Fibroblast of skin of left quadriceps (primary cell): ENCODE results near the gene LINGO3.

Experiments used
- DNase-seq, 2 experiments: peaks; one replicate each; pipeline ENCODE4 v3.0.0-alpha.2; 2013; ENCODE audit warnings: low read depth in 2 of 2

The LINGO3 gene

DNA sequence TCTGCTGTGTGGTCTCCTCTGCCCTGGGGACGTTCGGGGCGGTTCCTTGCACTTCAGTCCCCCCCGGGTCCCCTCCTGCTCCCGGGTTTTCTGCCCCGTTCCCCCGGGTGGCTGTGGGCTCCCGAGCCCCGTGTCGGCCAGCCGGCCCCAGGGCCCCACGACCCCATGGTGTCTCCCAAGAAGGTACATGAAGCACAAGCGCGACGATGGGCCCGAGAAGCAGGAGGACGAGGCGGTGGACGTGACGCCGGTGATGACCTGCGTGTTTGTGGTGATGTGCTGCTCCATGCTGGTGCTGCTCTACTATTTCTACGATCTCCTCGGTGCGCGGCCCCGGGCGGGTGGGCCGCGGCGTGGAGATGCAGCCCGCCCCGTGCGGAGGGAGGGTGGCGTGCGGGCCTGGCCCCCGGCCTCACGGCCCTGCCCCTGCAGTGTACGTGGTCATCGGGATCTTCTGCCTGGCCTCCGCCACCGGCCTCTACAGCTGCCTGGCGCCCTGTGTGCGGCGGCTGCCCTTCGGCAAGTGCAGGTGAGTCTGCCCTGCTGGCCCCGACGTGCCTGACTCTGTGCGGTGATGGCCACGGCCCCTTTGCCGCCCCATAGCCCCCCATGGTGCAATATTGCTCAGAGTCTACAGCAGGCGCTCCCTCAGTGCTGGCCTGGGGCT, 31.8 kb upstream of the LINGO3 start:
- no peak for DNase-seq

DNA sequence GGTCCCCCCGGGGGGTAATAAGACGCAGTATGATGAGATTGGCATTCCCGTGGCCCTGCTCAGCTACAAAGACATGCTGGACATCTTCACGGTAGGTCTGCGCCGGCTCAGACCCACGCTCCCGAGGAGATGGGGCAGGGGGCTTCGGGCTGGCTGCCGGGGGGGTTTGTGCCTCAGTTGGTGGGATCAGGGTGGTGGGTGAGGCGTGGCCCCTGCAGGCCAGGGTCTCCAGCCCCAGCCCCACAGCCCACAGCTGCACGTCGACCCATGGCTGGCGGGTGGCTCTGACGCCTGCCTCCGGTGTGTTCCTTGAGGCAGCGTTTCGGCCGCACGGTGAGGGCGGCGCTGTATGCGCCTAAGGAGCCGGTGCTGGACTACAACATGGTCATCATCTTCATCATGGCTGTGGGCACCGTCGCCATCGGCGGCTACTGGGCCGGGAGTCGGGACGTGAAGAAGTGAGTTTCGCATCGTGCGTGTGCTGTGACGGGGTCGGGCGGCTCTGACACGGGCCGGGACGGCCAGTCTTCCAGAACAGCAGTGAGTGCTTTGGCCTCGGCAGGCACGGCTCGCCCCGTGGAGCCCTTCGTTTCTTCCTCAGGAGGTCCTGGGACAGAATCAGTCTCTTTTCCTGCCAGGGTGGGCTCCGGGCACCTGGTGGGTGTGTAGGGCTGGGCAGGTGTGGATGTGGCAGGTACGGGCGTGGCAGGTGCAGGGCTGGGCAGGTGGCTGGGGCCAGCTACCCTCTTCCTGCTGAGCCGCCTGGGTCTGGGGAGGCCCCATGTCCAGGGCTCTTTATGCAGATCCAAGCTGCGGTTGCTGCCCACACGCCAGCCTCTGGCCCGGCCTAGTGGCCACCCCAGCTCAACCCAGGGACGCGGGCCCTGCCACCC, 31.0 kb upstream of the LINGO3 start:
- no peak for DNase-seq

DNA sequence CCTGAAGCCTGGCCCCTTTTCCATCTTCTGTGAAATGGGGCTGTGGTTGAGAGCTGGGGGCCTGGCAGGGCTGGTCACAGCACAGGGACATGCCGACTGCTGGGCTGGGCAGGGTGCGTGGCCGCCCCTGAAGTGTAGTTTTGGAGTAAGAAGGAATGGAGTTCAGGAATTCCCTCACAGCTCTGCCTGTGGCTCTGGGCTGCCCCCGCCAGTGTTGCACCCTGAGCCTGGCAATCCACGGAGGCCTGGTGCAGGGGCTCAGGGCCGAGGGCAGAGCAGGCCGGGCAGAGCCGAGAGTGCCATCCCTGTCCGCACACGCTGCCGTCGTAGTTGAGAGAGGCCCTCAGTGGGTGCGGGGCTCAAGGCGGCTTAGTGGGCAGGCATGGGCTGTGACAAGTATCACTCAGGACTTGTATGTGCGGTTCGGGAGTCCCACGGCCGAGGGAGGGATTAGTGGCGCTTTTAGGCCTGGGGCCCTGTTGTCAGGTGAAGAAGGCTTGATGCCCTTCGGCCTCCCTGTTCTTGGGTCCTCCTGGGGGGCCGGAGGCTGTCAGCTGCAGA, 30.2 kb upstream of the LINGO3 start:
- no peak for DNase-seq

DNA sequence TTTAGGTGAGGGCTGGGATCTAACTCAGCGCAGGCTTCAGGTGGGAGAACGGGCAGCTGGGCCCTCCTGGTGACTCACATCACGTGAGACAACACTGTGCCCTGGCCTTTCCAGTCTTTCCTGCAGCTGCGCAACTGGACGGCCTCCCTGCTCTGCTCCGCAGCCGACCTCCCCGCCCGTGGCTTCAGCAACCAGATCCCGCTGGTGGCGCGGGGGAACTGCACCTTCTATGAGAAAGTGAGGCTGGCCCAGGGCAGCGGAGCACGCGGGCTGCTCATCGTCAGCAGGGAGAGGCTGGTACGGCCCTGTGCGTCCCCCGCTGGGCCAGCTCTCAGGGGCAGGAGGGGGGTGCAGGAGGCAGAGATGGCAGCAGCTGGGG, 29.4 kb upstream of the LINGO3 start:
- DNase-seq = peak; percentile 13 to 15

DNA sequence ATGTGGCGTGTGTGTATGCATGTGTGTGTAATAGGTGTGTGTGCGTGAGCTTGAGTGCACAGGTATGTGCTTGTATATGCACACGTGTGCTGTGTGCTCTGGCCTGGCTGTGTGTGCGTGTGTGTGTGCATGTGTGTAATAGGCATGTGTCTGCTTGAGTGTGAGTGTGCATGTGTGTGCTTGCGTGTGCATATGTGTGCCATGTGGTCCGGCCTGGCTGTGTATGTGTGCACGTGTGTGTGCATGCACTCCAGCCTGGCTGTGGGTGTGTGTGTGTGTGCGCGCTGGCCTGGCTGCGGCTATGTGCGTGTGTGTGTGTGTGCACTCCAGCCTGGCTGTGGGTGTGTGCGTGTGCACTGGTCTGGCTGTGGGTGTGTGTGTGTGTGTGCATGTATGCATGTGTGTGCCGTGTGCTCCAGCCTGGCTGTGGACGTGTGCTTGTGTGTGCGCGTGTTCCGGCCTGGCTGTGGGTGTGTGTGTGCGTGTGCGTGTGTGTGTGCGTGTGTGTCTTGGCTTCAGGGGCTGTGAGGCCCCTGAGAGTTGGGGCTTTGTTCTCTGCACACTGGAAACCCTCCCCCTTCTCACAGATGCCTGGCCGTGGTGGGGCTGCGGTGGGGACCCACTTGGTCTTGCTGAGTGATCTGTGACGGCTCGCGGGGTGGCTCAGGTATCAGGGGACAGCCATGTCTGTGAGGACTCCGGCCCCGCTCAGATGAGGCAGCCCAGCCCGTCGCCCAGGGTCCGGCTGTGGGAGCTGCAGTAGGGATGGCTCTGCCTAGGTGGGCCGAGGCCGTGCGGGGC, 28.8 kb upstream of the LINGO3 start:
- no peak for DNase-seq

DNA sequence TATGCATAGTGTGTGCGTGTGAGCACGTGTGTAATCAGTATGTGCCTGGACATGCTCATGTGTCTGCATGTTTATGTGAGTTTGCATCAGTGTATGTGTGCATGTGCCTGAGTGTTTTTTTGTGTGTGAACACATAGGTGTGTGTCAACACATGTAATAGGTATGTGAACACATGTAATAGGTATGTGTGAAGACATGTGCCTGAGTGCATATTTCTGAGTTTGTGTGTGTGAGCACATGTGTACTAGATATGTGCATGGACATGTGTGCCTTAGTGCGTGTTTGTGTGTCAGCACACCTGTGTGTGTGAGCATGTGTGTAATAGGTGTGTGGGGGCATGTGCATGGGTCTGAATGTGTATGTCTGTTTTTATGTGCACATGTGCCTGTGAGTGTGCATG, 27.9 kb upstream of the LINGO3 start:
- no peak for DNase-seq

DNA sequence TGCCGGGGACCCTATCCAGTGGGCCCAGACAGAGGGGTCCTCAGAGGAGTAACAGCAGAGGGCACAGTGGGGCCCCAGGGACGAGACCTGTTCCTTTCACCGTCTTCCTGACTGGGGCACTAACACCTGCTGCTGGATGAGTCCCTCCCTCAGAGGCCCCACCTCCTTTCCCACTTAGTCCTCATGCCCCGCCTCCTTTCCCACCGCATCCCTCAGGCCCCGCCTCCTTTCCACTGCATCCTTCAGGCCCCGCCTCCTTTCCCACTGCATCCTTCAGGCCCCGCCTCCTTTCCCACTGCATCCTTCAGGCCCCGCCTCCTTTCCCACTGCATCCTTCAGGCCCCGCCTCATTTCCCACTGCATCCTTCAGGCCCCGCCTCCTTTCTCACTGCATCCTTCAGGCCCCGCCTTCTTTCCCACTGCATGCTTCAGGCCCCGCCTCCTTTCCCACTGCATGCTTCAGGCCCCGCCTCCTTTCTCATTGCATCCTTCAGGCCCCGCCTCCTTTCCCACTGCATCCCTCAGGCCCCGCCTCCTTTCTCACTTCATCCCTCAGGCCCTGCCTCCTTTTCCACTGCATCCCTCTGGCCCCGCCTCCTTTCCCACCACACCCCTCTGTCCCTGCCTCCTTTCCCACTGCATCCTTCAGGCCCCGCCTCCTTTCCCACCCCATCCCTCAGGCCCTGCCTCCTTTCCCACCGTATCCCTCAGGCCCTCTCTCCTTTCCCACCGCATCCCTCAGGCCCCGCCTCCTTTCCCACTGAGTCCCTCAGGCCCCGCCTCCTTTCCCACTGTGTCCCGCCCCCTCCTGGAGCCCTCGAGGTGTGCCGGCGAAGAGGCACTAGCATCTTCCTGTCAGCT, 27.3 kb upstream of the LINGO3 start:
- no peak for DNase-seq

DNA sequence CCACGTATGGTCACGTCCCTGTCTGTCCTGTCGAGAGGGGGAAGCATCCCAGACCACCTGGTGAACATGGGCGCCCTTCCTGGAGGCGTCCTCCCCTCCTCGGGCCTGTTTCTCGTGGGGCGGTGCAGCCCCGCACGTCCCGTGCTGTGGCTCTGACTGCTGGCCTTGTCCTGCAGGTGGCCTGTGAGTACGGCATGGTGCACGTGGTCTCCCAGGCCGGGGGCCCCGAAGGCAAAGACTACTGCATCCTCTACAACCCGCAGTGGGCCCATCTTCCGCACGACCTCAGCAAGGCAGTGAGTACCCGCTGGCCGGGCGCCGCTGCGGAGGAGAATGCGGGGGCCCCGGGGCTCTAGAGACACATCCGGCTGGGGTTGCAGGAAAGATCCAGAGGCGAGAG, 26.5 kb upstream of the LINGO3 start:
- DNase-seq = no peak

DNA sequence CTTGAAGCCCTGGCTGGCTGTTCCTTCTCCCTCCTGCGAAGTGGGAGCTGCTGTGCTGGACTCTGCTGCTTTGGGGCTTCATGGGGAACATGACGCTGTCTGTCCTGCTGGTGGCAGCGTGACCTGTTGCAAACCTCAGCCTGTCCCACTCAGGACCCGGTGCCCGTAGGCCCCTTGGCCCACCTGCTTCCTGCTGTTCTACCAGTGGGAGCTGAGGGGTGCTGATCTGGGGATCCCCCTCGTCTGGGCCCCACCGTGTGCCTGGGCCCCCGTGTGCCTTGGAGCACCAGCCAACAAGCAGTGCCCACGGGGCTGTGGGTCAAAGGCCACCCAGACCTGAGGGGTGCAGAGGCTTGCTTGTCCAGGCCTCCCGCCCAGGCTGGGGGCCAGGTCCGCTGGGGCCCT, 25.9 kb upstream of the LINGO3 start:
- no peak for DNase-seq

DNA sequence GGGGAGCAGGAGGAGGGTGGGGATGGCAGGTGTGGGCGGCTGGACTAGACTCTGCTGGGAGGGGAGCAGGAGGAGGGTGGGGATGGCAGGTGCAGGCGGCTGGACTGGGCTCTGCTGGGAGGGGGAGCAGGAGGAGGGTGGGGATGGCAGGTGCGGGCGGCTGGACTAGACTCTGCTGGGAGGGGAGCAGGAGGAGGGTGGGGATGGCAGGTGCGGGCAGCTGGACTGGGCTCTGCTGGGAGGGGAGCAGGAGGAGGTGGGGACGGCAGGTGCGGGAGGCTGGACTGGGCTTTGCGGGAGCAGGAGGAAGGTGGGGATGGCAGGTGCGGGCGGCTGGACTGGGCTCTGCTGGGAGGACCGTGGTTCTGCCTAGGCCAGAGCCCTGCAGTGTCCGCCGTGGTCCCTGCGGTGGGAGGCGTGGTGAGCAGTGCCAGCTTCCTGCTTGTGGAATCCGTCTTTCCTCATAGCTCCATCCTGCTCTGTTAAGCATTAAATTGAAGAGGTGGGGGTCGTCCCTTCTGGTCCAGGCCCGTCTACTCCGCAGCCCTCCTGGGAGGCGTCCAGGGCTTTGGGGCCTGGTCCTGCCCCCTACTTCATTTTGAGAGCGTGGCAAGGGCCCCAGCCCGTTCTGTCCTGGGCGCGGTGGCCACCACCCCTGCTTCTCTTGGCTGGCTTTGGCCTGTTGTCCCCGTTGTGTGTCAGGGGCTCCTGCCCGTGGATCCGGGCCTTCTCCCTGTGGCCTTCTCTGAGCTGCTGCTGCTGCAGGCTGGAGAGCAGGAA, 25.3 kb upstream of the LINGO3 start:
- DNase-seq = no peak

DNA sequence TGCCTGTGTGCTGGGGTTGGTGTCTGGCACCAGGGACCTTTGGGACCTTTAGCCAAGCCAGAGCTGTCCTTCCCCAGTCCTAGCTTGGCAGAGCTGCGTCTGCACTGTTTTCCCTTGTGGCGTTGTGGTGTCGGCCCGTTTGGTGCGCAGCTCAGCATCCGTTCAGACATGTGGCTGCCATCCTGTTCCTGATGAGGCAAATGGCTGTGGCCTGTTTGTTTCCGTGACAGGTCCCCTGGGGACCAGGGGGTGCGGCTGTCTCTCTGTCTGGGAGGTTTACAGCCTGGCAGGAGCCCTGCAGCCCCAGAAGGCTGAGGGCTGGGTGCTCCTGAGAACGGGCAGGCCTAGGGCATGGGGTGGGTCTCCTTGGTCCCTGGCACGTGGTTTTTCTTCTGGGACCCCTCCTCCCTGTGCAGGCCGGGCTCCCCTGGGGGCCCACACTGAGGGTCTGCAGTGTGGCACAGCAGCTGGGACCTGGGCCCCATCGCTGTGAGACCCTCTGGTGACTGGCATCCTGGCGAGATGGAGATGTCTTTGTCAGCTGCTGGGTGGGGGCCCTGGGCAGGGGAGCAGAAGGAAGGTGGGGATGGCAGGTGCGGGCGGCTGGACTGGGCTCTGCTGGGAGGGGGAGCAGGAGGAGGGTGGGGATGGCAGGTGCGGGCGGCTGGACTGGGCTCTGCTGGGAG, 24.5 kb upstream of the LINGO3 start:
- DNase-seq = no peak

DNA sequence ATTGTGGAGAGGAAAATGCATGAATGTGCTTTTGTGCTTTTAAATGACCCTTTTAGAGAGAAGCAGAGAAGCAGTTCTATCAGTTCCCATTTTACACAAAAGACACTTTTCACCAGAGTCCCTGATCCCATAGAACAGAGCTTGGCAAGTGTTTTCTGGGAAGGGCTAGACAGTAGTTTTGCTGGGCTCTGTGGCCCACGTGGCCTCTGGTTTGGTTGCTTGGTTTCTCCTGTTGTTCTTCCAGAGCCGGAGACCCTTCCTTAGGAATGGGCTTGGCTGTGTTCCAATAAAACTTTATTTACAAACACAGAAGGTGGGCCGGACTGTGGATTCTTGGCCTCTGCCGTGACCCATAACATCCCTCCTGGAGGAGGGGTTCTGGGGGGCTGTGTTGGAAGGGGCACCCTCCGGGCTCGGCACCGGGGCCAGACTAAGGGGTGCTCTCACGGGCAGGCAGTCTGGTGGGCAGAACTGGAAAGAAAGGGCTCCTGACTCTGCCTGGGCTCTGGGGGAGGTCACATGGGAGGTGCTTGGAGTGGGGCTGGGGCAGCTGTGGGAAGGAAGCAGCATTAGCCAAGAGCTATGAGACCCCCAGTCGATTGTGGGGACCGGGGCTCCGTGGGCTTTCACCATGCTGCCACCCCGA, 23.8 kb upstream of the LINGO3 start:
- DNase-seq = no peak

DNA sequence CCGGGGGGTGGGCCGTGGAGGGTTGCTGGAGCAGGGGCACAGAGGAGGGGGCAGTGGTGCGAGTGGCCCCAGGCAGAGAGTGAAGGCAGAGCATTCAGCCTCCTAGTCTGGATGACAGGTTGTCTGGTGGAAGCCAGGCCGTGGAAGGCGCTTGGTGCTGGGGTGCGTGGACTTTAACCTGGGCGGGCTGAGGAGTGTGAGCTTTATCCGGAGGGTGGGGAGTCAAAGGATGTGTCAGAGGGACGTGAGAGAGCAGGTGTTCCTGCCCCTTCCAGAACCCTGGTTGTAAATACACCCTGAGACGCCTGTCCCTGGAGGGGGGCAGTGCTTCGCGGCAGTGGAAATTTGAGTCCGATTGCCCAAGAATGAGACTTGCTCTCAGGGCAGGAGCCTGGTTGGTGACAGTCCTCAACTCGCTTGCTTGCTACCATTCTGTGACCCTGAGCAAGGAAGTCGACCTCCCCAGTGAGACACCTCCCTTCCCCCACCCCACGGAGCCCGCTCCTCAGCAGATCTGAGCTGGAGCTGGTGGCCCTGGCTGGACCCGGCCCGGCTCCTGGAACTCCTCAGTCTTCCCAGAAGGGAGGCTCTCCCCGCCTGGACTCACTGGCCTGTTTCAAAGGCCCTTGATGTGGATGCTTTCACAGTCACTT, 22.8 kb upstream of the LINGO3 start:
- DNase-seq = no peak

DNA sequence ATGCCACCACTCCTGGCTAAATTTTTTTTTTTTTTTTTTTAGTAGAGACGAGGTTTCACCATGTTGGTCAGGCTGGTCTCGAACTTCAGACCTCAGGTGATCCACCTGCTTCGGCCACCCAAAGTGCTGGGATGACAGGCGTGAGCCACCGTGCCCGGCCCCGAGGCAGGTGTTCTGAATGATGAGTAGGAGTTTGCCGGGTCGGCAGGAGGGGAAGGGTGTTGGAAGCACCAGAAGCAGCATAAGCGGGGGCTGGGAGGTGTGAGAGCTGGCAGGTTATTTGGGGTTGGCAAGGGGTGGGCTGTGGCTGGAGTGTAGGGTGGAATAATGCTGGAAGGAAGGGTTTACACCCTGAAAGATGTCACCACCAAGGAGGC, 22.3 kb upstream of the LINGO3 start:
- no peak for DNase-seq

DNA sequence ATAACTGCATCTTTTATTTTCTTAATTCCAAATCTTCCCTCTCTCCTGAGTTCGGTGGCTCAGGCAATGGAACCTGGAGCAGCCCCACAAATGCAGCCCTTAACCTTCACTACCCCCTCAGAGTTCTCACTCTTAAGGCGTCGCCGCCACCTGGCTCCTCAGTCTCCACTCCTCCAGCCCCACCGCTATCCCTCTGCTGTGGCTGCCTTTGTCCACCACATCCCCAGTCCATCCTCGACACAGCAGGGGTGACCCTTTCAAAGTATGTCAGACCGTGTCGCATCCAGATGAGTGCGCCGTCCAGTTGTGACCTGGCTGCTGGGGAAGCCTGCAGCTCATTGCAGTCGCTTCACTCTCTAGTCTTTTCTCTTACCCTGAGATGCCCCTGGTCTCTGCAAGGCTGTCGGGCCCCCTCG, 21.6 kb upstream of the LINGO3 start:
- DNase-seq = no peak

DNA sequence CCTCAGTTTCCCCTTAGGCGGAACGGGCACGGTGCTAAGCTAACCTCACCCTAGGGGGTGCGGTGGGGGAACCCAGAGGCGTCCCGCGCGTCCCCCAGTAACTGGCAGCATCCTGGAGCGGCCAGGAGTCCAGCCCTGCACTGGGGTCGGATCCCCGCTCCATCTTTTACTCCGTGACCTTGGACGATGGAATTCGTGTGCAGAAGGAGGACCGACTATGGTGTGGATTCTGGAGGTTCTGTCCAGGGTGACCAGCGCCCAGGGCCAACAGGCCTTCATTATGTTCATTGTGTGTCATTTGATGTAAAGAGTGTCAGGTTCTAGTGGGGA, 21.2 kb upstream of the LINGO3 start:
- DNase-seq = no peak

DNA sequence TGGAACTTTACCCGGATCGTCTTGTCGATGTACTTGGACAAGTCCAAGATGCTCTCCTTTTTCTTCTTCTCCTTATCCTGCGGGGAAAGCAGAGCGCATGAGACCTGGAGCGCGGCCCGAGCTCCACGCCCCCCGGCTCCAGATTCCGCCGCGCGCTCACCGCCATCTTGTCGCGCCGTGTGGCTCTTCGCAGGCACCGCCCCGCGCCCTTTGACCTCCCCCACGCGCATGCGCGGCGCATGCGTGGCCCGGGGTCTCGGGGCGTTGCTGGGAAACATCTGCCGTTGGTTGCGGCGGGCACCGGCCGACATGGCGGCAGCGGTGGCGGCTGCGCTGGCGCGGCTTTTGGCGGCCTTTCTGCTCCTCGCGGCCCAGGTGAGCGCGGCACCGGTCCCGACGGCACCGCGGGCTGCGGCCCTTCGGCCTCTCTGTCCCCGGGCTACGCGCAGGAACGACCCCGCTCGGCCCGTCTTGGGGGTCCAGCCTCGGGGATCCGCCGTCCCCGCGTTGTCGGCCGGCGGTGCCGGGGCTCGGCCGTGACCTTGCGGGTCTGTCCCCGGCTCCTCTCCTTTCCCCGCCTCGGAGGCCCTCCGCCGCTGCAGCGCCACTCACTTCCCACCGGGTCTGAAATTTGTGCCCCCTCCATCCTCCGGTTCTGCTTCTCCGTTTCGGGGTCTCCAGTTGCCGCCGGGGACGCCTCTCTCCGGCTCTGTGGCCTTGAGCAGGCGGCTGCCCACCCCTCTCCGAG, 20.6 kb upstream of the LINGO3 start, which contains the start of the genes LSM7 and SPPL2B:
LSM7 (minus strand) TSS at position 186 of the 748 bp plus-strand sequence; CDS start at position 166, 20 bp downstream.
SPPL2B (plus strand) TSS at position 284 of the 748 bp plus-strand sequence; CDS start at position 310, 26 bp downstream.
- DNase-seq = peak; percentile 71 to 72
